AG10803 (cell line): ENCODE results near the gene KRT28.

Source experiments
- DNase-seq: peaks from one replicate; pipeline ENCODE4 v3.0.0; 2010; ENCODE audit warnings: low read depth
- H3K4me3 ChIP-seq: 2 replicates; pipeline ENCODE4 v1.5.1; 2011; ENCODE audit warnings: mild to moderate bottlenecking, low read length, control low read depth
- CTCF ChIP-seq: conservative IDR thresholded peaks from 2 replicates; pipeline ENCODE4 v1.5.1; 2011; ENCODE audit warnings: mild to moderate bottlenecking, low read length, control low read depth, inconsistent platforms

The KRT28 gene

GRCh38 chr17:40799859-40800258 is at the start of gene KRT28:
TSS of gene KRT28 (minus strand) at chr17:40799959. CDS start at chr17:40799893, 66 bp downstream.
- no peak for TF ChIP-seq CTCF
- DNase-seq = no peak

GRCh38 chr17:40848583-40849235 is 49.0 kb upstream of the KRT28 start:
- no peak overlapping the region for H3K4me3 ChIP-seq
- no peak for DNase-seq
- no peak for TF ChIP-seq CTCF

More at GRCh38 chr17:40799859-40800258, at the start of gene KRT28:
- no peak within 1 kb of the TSS for H3K4me3 ChIP-seq

- no peak overlapping the region for H3K4me3 ChIP-seq
- TF ChIP-seq CTCF = no peak
- no peak for DNase-seq
Measured at GRCh38 chr17:40846515-40847144, 46.9 kb upstream of the KRT28 start.

GRCh38 chr17:40844671-40845107 is 44.9 kb upstream of the KRT28 start:
- DNase-seq = no peak
- no peak overlapping the region for H3K4me3 ChIP-seq
- TF ChIP-seq CTCF = no peak

GRCh38 chr17:40843242-40843641 is 43.5 kb upstream of the KRT28 start:
- TF ChIP-seq CTCF = no peak
- no peak for DNase-seq
- no peak overlapping the region for H3K4me3 ChIP-seq

GRCh38 chr17:40841246-40841645 is 41.5 kb upstream of the KRT28 start:
- TF ChIP-seq CTCF = no peak
- H3K4me3 ChIP-seq = no peak overlapping the region
- DNase-seq = peak; percentile 46

- H3K4me3 ChIP-seq = no peak overlapping the region
- TF ChIP-seq CTCF = no peak
- no peak for DNase-seq
Measured at GRCh38 chr17:40839194-40839593, 39.4 kb upstream of the KRT28 start.
